Karpas-422 (cell line): ENCODE data around the gene AGAP1. TPM values are rescaled to one million over a fixed set of nuclear protein-coding genes. Genes with fewer than 3 reads are reported as not detected.

Experiments
- DNase-seq: peaks from one replicate; pipeline ENCODE4 v3.0.0-alpha.2; 2015
- H2AFZ ChIP-seq: fragments of 200-600 bp; sonication (generic); 2 replicates; pipeline ENCODE4 v1.6.1; 2014; ENCODE audit warnings: antibody characterized with exemption, low read length, mixed read lengths
- H3K27ac ChIP-seq: fragments of 200-600 bp; sonication (generic); 2 replicates; pipeline ENCODE4 v1.5.1; 2014; ENCODE audit warnings: mild to moderate bottlenecking, low read length, moderate library complexity
- H3K27me3 ChIP-seq: fragments of 200-600 bp; sonication (generic); 2 replicates; pipeline ENCODE4 v1.6.1; 2014; ENCODE audit warnings: low read length, mixed read lengths
- H3K36me3 ChIP-seq: fragments of 200-600 bp; sonication (generic); 2 replicates; pipeline ENCODE4 v1.6.1; 2014; ENCODE audit warnings: low read length, mixed read lengths; ENCODE audit not compliant: insufficient read depth
- H3K4me1 ChIP-seq: fragments of 200-600 bp; sonication (generic); 2 replicates; pipeline ENCODE4 v1.6.1; 2014; ENCODE audit warnings: mild to moderate bottlenecking, low read length, mixed read lengths
- H3K4me2 ChIP-seq: fragments of 200-600 bp; sonication (generic); 2 replicates; pipeline ENCODE4 v1.6.1; 2014; ENCODE audit warnings: low read length, low read depth, mild to moderate bottlenecking; ENCODE audit not compliant: poor library complexity, severe bottlenecking
- H3K4me3 ChIP-seq: fragments of 200-600 bp; sonication (generic); 2 replicates; pipeline ENCODE4 v1.5.1; 2014; ENCODE audit warnings: mild to moderate bottlenecking, antibody characterized with exemption, low read length, mixed read lengths
- H3K79me2 ChIP-seq: fragments of 200-600 bp; sonication (generic); 2 replicates; pipeline ENCODE4 v1.6.1; 2014; ENCODE audit warnings: mild to moderate bottlenecking, low read length, mixed read lengths
- H3K9ac ChIP-seq: fragments of 200-600 bp; sonication (generic); 2 replicates; pipeline ENCODE4 v1.6.0; 2014; ENCODE audit warnings: low read length
- H3K9me2 ChIP-seq: fragments of 200-600 bp; sonication (generic), shearing (Covaris generic); replicated peaks from 2 replicates; pipeline ENCODE4 v1.6.0; 2014; ENCODE audit warnings: mild to moderate bottlenecking, low read length, moderate library complexity; ENCODE audit not compliant: insufficient read depth
- H3K9me3 ChIP-seq: fragments of 300-700, 200-600 bp; sonication (generic); 2 replicates; pipeline ENCODE4 v1.6.1; 2014; ENCODE audit warnings: low read length, mixed read lengths
- H4K20me1 ChIP-seq: fragments of 200-600 bp; sonication (generic); 2 replicates; pipeline ENCODE4 v1.6.1; 2014; ENCODE audit warnings: mild to moderate bottlenecking, antibody characterized with exemption, low read length, low read depth; ENCODE audit not compliant: insufficient read depth
- total RNA-seq: library from RNA; depleted of rRNA; stranded (reverse); fragments of >200 nt; shearing (Covaris generic); gene quantifications from 2 replicates; pipeline ENCODE4 v1.2.3, GENCODE V29; 2014; ENCODE audit warnings: low replicate concordance

Gene AGAP1
- total RNA-seq, 1 experiment from 2014 or later: not detected

- Histone ChIP-seq H2AFZ (no peak overlapping the region), H3K36me3 (no peaks in the 10 kb centered on the region), H3K4me1 (peaks cover 21% of the 10 kb centered on the region), H3K4me3 (no peak overlapping the region), H3K9ac (no peak overlapping the region), H3K4me2 (peak overlapping the region; percentile 3), H3K9me2 (no peaks in the 10 kb centered on the region), H3K27me3 (no peaks in the 10 kb centered on the region), H3K9me3 (no peaks in the 10 kb centered on the region), H3K27ac (no peak overlapping the region), H4K20me1 (no peaks in the 10 kb centered on the region), H3K79me2 (no peaks in the 10 kb centered on the region)
- no peak for DNase-seq
Observed at GRCh38 chr2:235903782-235904584, 410.1 kb downstream of the AGAP1 start.

- Histone ChIP-seq H3K4me2 (peak overlapping the region; percentile 3), H3K27me3 (no peaks in the 10 kb centered on the region), H2AFZ (no peak overlapping the region), H3K9me3 (no peaks in the 10 kb centered on the region), H3K79me2 (no peaks in the 10 kb centered on the region), H3K36me3 (no peaks in the 10 kb centered on the region), H3K9me2 (no peaks in the 10 kb centered on the region), H3K4me1 (peaks cover 27% of the 10 kb centered on the region), H4K20me1 (no peaks in the 10 kb centered on the region), H3K4me3 (no peak overlapping the region), H3K9ac (no peak overlapping the region), H3K27ac (no peak overlapping the region)
- DNase-seq: no peak
Observed at GRCh38 chr2:235904585-235904931, 410.7 kb downstream of the AGAP1 start.

GRCh38 chr2:235908826-235909225, 415.0 kb downstream of the AGAP1 start:
- Histone ChIP-seq H3K27ac (no peak overlapping the region), H3K79me2 (no peaks in the 10 kb centered on the region), H3K27me3 (no peaks in the 10 kb centered on the region), H3K36me3 (no peaks in the 10 kb centered on the region), H2AFZ (no peak overlapping the region), H3K9ac (no peak overlapping the region), H3K4me3 (no peak overlapping the region), H3K4me2 (peak overlapping the region; percentile 44), H3K9me3 (no peaks in the 10 kb centered on the region), H3K4me1 (peaks cover 27% of the 10 kb centered on the region), H4K20me1 (no peaks in the 10 kb centered on the region), H3K9me2 (no peaks in the 10 kb centered on the region)
- DNase-seq: peak; percentile 82

- Histone ChIP-seq H3K4me3 (no peak overlapping the region), H3K9ac (no peak overlapping the region), H3K27me3 (no peaks in the 10 kb centered on the region), H3K79me2 (no peaks in the 10 kb centered on the region), H3K9me3 (no peaks in the 10 kb centered on the region), H3K4me1 (peaks cover 25% of the 10 kb centered on the region), H4K20me1 (no peaks in the 10 kb centered on the region), H3K27ac (no peak overlapping the region), H3K36me3 (no peaks in the 10 kb centered on the region), H3K4me2 (peak overlapping the region; percentile 2), H3K9me2 (no peaks in the 10 kb centered on the region), H2AFZ (no peak overlapping the region)
- no peak for DNase-seq
Observed at GRCh38 chr2:235909358-235909757, 415.5 kb downstream of the AGAP1 start.

GRCh38 chr2:235910067-235910466, 416.2 kb downstream of the AGAP1 start:
- DNase-seq: no peak
- H3K4me1 ChIP-seq: peaks cover 18% of the 10 kb centered on the region
- H3K9me2 ChIP-seq: no peaks in the 10 kb centered on the region
- H3K4me2 ChIP-seq: no peak overlapping the region
- H4K20me1 ChIP-seq: no peaks in the 10 kb centered on the region
- no peaks in the 10 kb centered on the region for H3K79me2 ChIP-seq
- no peak overlapping the region for H3K4me3 ChIP-seq
- no peak overlapping the region for H3K27ac ChIP-seq
- no peaks in the 10 kb centered on the region for H3K27me3 ChIP-seq
- H2AFZ ChIP-seq: no peak overlapping the region
- H3K9me3 ChIP-seq: no peaks in the 10 kb centered on the region
- no peak overlapping the region for H3K9ac ChIP-seq
- H3K36me3 ChIP-seq: no peaks in the 10 kb centered on the region

- no peaks in the 10 kb centered on the region for H3K36me3 ChIP-seq
- H3K79me2 ChIP-seq: no peaks in the 10 kb centered on the region
- no peak overlapping the region for H2AFZ ChIP-seq
- no peaks in the 10 kb centered on the region for H4K20me1 ChIP-seq
- H3K9me2 ChIP-seq: no peaks in the 10 kb centered on the region
- H3K4me1 ChIP-seq: peaks cover 17% of the 10 kb centered on the region
- no peak overlapping the region for H3K4me2 ChIP-seq
- H3K27me3 ChIP-seq: no peaks in the 10 kb centered on the region
- no peak overlapping the region for H3K27ac ChIP-seq
- no peak for DNase-seq
- no peak overlapping the region for H3K9ac ChIP-seq
- no peaks in the 10 kb centered on the region for H3K9me3 ChIP-seq
- H3K4me3 ChIP-seq: no peak overlapping the region
Observed at GRCh38 chr2:235911125-235911524, 417.3 kb downstream of the AGAP1 start.

- Histone ChIP-seq H3K4me3 (no peak overlapping the region), H3K27ac (no peak overlapping the region), H3K4me2 (no peak overlapping the region), H3K9me3 (no peaks in the 10 kb centered on the region), H3K79me2 (no peaks in the 10 kb centered on the region), H3K27me3 (no peaks in the 10 kb centered on the region), H3K36me3 (no peaks in the 10 kb centered on the region), H3K9ac (no peak overlapping the region), H3K9me2 (no peaks in the 10 kb centered on the region), H2AFZ (no peak overlapping the region), H4K20me1 (no peaks in the 10 kb centered on the region), H3K4me1 (peaks cover 17% of the 10 kb centered on the region)
- no peak for DNase-seq
Observed at GRCh38 chr2:235911633-235912233, 417.9 kb downstream of the AGAP1 start.

- no peaks in the 10 kb centered on the region for H3K27me3 ChIP-seq
- H2AFZ ChIP-seq: no peak overlapping the region
- H3K9me2 ChIP-seq: no peaks in the 10 kb centered on the region
- H3K9ac ChIP-seq: no peak overlapping the region
- DNase-seq: no peak
- H3K79me2 ChIP-seq: no peaks in the 10 kb centered on the region
- H3K9me3 ChIP-seq: no peaks in the 10 kb centered on the region
- H4K20me1 ChIP-seq: no peaks in the 10 kb centered on the region
- no peaks in the 10 kb centered on the region for H3K4me1 ChIP-seq
- no peaks in the 10 kb centered on the region for H3K36me3 ChIP-seq
- H3K27ac ChIP-seq: no peak overlapping the region
- no peak overlapping the region for H3K4me2 ChIP-seq
- no peak overlapping the region for H3K4me3 ChIP-seq
Observed at GRCh38 chr2:235914756-235915155, 420.9 kb downstream of the AGAP1 start.
